Mesenchymal stem cell (in vitro differentiated cells and primary cell): ENCODE results near the gene SCARB1.
"Not testable (repeated sequence)": the region's sequence is repeated elsewhere in the genome, so short reads cannot be mapped to it uniquely, and the experiment has no call there.

Experiments
- DNase-seq: peaks from one replicate; pipeline ENCODE4 v3.0.0-alpha.2; 2013
- H2AFZ ChIP-seq: one replicate; pipeline ENCODE4 v1.6.1; 2013; ENCODE audit warnings: low read depth, mild to moderate bottlenecking, control low read depth, inconsistent platforms, low read length, moderate library complexity
- H2AK5ac ChIP-seq: 2 replicates; pipeline ENCODE4 v1.6.1; 2013; ENCODE audit warnings: low read length, moderate library complexity, mild to moderate bottlenecking, inconsistent platforms; ENCODE audit not compliant: severe bottlenecking
- H2BK120ac ChIP-seq: one replicate; pipeline ENCODE4 v1.6.1; 2013; ENCODE audit warnings: low read depth, mild to moderate bottlenecking, inconsistent platforms, low read length, moderate library complexity
- H2BK12ac ChIP-seq, 2 experiments: one replicate each; pipeline ENCODE4 v1.6.1; 2013; ENCODE audit warnings: inconsistent platforms in 2 of 2, low read length in 2 of 2, mild to moderate bottlenecking in 2 of 2, moderate library complexity in 2 of 2, control low read depth in 1 of 2
- H2BK15ac ChIP-seq: one replicate; pipeline ENCODE4 v1.6.1; 2013; ENCODE audit warnings: mild to moderate bottlenecking, low read depth, inconsistent platforms; ENCODE audit not compliant: poor library complexity, severe bottlenecking
- H2BK5ac ChIP-seq: 2 replicates; pipeline ENCODE4 v1.6.1; 2013; ENCODE audit warnings: low read depth, mild to moderate bottlenecking, low read length, control low read depth, inconsistent platforms; ENCODE audit not compliant: poor library complexity, severe bottlenecking
- H3K14ac ChIP-seq, 2 experiments: one replicate each; pipeline ENCODE4 v1.6.1; 2013; ENCODE audit warnings: inconsistent platforms in 2 of 2, low read length in 2 of 2, control low read depth in 1 of 2, mild to moderate bottlenecking in 1 of 2, moderate library complexity in 1 of 2
- H3K18ac ChIP-seq, 2 experiments: one replicate each; pipeline ENCODE4 v1.6.1; 2013; ENCODE audit warnings: inconsistent platforms in 2 of 2, low read length in 2 of 2, control low read depth in 1 of 2, low read depth in 1 of 2, mild to moderate bottlenecking in 1 of 2
- H3K23ac ChIP-seq, 2 experiments: one replicate each; pipeline ENCODE4 v1.6.1; 2013; ENCODE audit warnings: inconsistent platforms in 2 of 2, low read length in 2 of 2, mild to moderate bottlenecking in 2 of 2, moderate library complexity in 2 of 2, control low read depth in 1 of 2
- H3K27ac ChIP-seq: 2 replicates; pipeline ENCODE4 v1.5.1; 2013; ENCODE audit warnings: mild to moderate bottlenecking, moderate library complexity, low read length, control low read depth, inconsistent platforms; ENCODE audit not compliant: poor library complexity, severe bottlenecking
- H3K27me3 ChIP-seq, 2 experiments: 2 replicates each; pipeline versions ENCODE4 v1.6.1 to v1.7.0; 2013; ENCODE audit warnings: low read length in 2 of 2, mild to moderate bottlenecking in 2 of 2, moderate library complexity in 2 of 2, control low read depth in 1 of 2, inconsistent platforms in 1 of 2; ENCODE audit not compliant: control insufficient read depth in 1 of 2, insufficient read depth in 1 of 2
- H3K36me3 ChIP-seq, 2 experiments: 2 replicates each; pipeline versions ENCODE4 v1.6.1 to v1.7.0; 2013; ENCODE audit warnings: low read length in 2 of 2, control low read depth in 1 of 2, inconsistent platforms in 1 of 2, low read depth in 1 of 2, mild to moderate bottlenecking in 1 of 2; ENCODE audit not compliant: insufficient read depth in 2 of 2, control insufficient read depth in 1 of 2
- H3K4ac ChIP-seq, 2 experiments: one replicate each; pipeline ENCODE4 v1.6.1; 2013; ENCODE audit warnings: inconsistent platforms in 2 of 2, low read length in 2 of 2, mild to moderate bottlenecking in 2 of 2, moderate library complexity in 2 of 2, control low read depth in 1 of 2, low read depth in 1 of 2
- H3K4me1 ChIP-seq: 2 replicates; pipeline ENCODE4 v1.6.1; 2013; ENCODE audit warnings: low read depth, low read length, control low read depth; ENCODE audit not compliant: control insufficient read depth, insufficient read depth
- H3K4me2 ChIP-seq: 2 replicates; pipeline ENCODE4 v1.6.1; 2013; ENCODE audit warnings: low read length, mild to moderate bottlenecking, inconsistent platforms; ENCODE audit not compliant: poor library complexity, severe bottlenecking
- H3K4me3 ChIP-seq, 2 experiments: 2 replicates each; pipeline versions ENCODE4 v1.5.1 to v1.7.0; 2013; ENCODE audit warnings: low read length in 2 of 2, mild to moderate bottlenecking in 2 of 2, control low read depth in 1 of 2, low read depth in 1 of 2; ENCODE audit not compliant: insufficient read depth in 1 of 2
- H3K79me1 ChIP-seq: replicated peaks from 2 replicates; pipeline ENCODE4 v1.6.1; 2013; ENCODE audit warnings: mild to moderate bottlenecking, control low read depth, low read length, inconsistent platforms; ENCODE audit not compliant: poor library complexity, severe bottlenecking
- H3K9ac ChIP-seq: 2 replicates; pipeline ENCODE4 v1.7.0; 2013; ENCODE audit warnings: mild to moderate bottlenecking, low read length, moderate library complexity
- H3K9me3 ChIP-seq: 2 replicates; pipeline ENCODE4 v1.7.0; 2013; ENCODE audit warnings: mild to moderate bottlenecking, low read length; ENCODE audit not compliant: control insufficient read depth
- H4K8ac ChIP-seq: one replicate; pipeline ENCODE4 v1.6.1; 2013; ENCODE audit warnings: inconsistent platforms, mild to moderate bottlenecking, low read length, moderate library complexity
- H4K91ac ChIP-seq: one replicate; pipeline ENCODE4 v1.6.1; 2013; ENCODE audit warnings: mild to moderate bottlenecking, low read length, inconsistent platforms
- WGBS: methylation state at CpG from one replicate; pipeline ENCODE4 v1.1.7; 2013; ENCODE audit warnings: mixed read lengths; 5-methylcytosine and 5-hydroxymethylcytosine counted together

SCARB1 gene

DNA sequence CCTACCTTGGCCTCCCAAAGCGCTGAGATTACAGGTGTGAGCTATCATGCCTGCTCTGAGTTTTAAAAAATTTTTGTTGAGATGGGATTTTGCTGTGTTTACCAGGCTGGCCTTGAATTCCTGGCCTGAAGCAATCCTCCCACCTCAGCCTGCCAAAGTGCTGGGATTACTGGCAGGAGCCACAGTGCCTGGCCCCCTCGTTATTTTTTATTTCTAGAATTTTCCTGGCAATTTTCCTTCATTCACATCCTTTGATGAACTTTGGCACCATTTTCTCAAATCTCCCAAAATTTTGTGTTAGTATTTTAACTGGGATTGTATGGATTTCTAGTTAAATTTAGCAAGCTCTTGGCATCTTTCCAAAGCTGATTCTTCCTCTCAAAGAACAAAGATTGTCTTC, 24.6 kb upstream of the SCARB1 start:
- Histone ChIP-seq H4K91ac (no peak overlapping the region), H3K4me3 (no peak overlapping the region), H3K9ac (no peak overlapping the region), H3K79me1 (no peaks in the 10 kb centered on the region), H3K9me3 (no peaks in the 10 kb centered on the region), H3K18ac (no peak overlapping the region), H3K27ac (no peak overlapping the region), H2AK5ac (no peak overlapping the region), H2BK15ac (no peak overlapping the region), H4K8ac (no peak overlapping the region), H3K27me3 (no peaks in the 10 kb centered on the region), H3K4ac (no peak overlapping the region), H2AFZ (no peak overlapping the region), H3K36me3 (peaks cover 3% of the 10 kb centered on the region in 2 experiments), H3K14ac (no peak overlapping the region), H2BK12ac (no peak overlapping the region), H3K4me2 (no peak overlapping the region), H2BK120ac (no peak overlapping the region), H3K23ac (no peak overlapping the region), H3K4me1 (peaks cover 6% of the 10 kb centered on the region), H2BK5ac (no peak overlapping the region)
- no peak for DNase-seq
- 100% methylated on average over 2 of the region's 2 CpGs for WGBS

DNA sequence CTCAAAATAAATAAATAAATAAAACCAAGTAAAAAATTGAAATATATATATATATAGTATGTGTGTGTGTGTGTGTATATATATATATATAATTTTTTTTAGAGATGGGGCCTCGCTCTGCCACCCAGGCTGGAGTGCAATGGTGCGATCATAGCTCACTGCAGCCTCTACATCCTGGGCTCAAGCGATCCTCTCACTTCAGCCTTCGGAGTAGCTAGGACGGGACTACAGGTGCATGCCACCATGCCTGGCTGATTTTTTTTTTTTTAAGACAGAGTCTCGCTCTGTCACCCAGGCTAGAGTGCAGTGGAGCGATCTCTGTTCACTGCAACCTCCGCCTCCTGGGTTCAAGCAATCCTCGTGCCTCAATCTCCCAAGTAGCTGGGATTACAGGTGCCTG, 24.1 kb upstream of the SCARB1 start:
- not testable (repeated sequence) for H2BK5ac ChIP-seq, H3K27me3 ChIP-seq, H4K91ac ChIP-seq, H3K9me3 ChIP-seq, H3K36me3 ChIP-seq, DNase-seq, H2BK12ac ChIP-seq, H2BK15ac ChIP-seq, H4K8ac ChIP-seq, H2AK5ac ChIP-seq, H3K9ac ChIP-seq, H3K27ac ChIP-seq, H2AFZ ChIP-seq, H3K18ac ChIP-seq, H3K23ac ChIP-seq, H3K14ac ChIP-seq, H3K4ac ChIP-seq, H3K4me3 ChIP-seq, H2BK120ac ChIP-seq, H3K4me2 ChIP-seq, H3K79me1 ChIP-seq, H3K4me1 ChIP-seq
- WGBS: 94% methylated on average over 9 of the region's 9 CpGs

- no peak overlapping the region for H3K4me2 ChIP-seq
- DNase-seq: no peak
- no peak overlapping the region for H3K4ac ChIP-seq
- no peak overlapping the region for H2AK5ac ChIP-seq
- no peaks in the 10 kb centered on the region for H3K9me3 ChIP-seq
- H3K27ac ChIP-seq: no peak overlapping the region
- no peaks in the 10 kb centered on the region for H3K79me1 ChIP-seq
- peaks cover 15% of the 10 kb centered on the region for H3K4me1 ChIP-seq
- no peak overlapping the region for H2BK5ac ChIP-seq
- H2AFZ ChIP-seq: no peak overlapping the region
- H3K23ac ChIP-seq: no peak overlapping the region
- H3K36me3 ChIP-seq: peaks cover under 1 to 1% of the 10 kb centered on the region in 2 experiments
- H3K4me3 ChIP-seq: no peak overlapping the region
- H3K18ac ChIP-seq: no peak overlapping the region
- H4K8ac ChIP-seq: no peak overlapping the region
- no peak overlapping the region for H2BK120ac ChIP-seq
- no peak overlapping the region for H2BK12ac ChIP-seq
- H4K91ac ChIP-seq: no peak overlapping the region
- no peak overlapping the region for H2BK15ac ChIP-seq
- WGBS: 62% methylated on average over 15 of the region's 15 CpGs
- H3K9ac ChIP-seq: no peak overlapping the region
- H3K27me3 ChIP-seq: no peaks in the 10 kb centered on the region
- H3K14ac ChIP-seq: no peak overlapping the region
Observed at GRCh38 chr12:124884587-124885438, 21.1 kb upstream of the SCARB1 start.

DNA sequence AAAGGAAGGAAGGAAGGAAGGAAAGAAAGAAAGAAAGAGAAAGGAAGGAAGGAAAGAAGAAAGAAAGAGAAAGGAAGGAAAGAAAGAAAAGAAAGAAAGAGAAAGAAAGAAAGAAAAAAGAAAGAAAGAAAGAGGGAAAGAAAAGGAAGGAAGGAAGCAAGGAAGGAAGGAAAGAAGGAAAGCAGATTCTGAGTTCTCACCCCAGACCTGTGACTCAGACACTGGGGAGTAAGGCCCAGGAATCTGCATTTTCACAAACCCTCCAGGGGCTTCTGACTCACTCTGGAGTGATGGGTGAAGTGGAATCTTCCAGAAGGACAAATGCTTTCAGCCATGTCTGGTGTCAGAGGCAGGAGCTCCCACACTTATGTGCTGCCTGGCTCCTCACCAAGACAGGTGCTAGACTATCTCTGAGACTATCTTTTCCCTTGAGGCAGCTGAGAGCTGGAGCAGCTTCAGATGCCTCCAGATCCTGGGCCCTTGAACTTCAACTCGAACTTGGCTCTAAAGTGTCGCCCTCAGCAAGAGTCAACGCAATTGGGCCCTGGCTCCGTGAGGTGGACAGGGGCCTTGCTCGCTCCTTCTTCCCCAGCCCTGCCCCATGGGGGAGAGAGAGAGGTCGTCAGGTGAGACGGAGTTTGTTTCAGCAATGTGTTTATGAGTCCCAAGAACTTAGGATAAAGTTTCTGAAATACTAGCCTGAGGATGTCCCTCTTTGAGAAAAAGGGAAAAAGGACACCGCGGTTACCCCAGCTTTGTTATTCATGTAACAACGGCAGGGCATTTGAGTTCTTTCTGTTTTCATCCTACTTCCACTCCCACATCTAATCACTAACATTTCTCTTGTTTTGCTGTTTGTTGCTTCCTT, 19.8 kb upstream of the SCARB1 start:
- Histone ChIP-seq H3K36me3 (no peaks in the 10 kb centered on the region), H2BK120ac (no peak overlapping the region), H2AFZ (no peak overlapping the region), H3K4me3 (no peak overlapping the region), H4K91ac (no peak overlapping the region), H3K4me2 (no peak overlapping the region), H3K9ac (no peak overlapping the region), H3K27ac (no peak overlapping the region), H3K79me1 (no peaks in the 10 kb centered on the region), H3K9me3 (no peaks in the 10 kb centered on the region), H3K4ac (no peak overlapping the region), H3K23ac (no peak overlapping the region), H3K14ac (no peak overlapping the region), H3K27me3 (no peaks in the 10 kb centered on the region), H2BK12ac (no peak overlapping the region), H3K4me1 (peaks cover 16% of the 10 kb centered on the region), H4K8ac (no peak overlapping the region), H3K18ac (no peak overlapping the region), H2AK5ac (no peak overlapping the region), H2BK5ac (no peak overlapping the region), H2BK15ac (no peak overlapping the region)
- no peak for DNase-seq
- WGBS: 83% methylated on average over 8 of the region's 10 CpGs
